Fibroblast of mammary gland (primary cell): ENCODE measurements around the gene GPATCH4.

ENCODE experiments used
- DNase-seq: peaks from one replicate; pipeline ENCODE4 v3.0.0-alpha.2; 2010; ENCODE audit warnings: low read depth
- H3K4me3 ChIP-seq: 2 replicates; pipeline ENCODE4 v1.5.1; 2011; ENCODE audit warnings: low read depth, mild to moderate bottlenecking, low read length, moderate library complexity; ENCODE audit not compliant: control insufficient read depth
- CTCF ChIP-seq: conservative IDR thresholded peaks from 2 replicates; pipeline ENCODE4 v1.5.1; 2011; ENCODE audit warnings: low read depth, low read length, inconsistent platforms; ENCODE audit not compliant: control insufficient read depth, insufficient read depth

Gene GPATCH4

GRCh38 chr1:156598731-156599432 lies 2.4 kb downstream of the GPATCH4 start:
- no peak for TF ChIP-seq CTCF

GRCh38 chr1:156598125-156598524 lies 3.2 kb downstream of the GPATCH4 start:
- DNase-seq: no peak
- no peak for TF ChIP-seq CTCF
- no peak overlapping the region for H3K4me3 ChIP-seq

More at GRCh38 chr1:156598731-156599432, 2.4 kb downstream of the GPATCH4 start:
- DNase-seq: no peak
- H3K4me3 ChIP-seq: no peak overlapping the region

GRCh38 chr1:156596426-156596825 lies 4.9 kb downstream of the GPATCH4 start:
- no peak for TF ChIP-seq CTCF
- H3K4me3 ChIP-seq: no peak overlapping the region
- DNase-seq: no peak

GRCh38 chr1:156595016-156595415 lies 6.3 kb downstream of the GPATCH4 start:
- no peak for DNase-seq
- TF ChIP-seq CTCF: no peak
- no peak overlapping the region for H3K4me3 ChIP-seq

- no peak for DNase-seq
- TF ChIP-seq CTCF: no peak
- no peak overlapping the region for H3K4me3 ChIP-seq
Observed at GRCh38 chr1:156594190-156594589, 7.1 kb downstream of the GPATCH4 start.

GRCh38 chr1:156593661-156593989 lies 7.7 kb downstream of the GPATCH4 start:
- DNase-seq: no peak
- no peak overlapping the region for H3K4me3 ChIP-seq
- no peak for TF ChIP-seq CTCF
